PC-3 (cell line): ENCODE data around the gene ST6GALNAC6.

Source experiments
- EZH2 ChIP-seq: fragments of 300-600 bp; sonication (generic); IDR thresholded peaks from one replicate; pipeline ENCODE4 v1.6.1; 2017; ENCODE audit warnings: antibody characterized with exemption, mild to moderate bottlenecking, low read length; ENCODE audit not compliant: unreplicated experiment
- EZH2phosphoT487 ChIP-seq: fragments of 300-600 bp; sonication (generic); IDR thresholded peaks from 2 replicates; pipeline ENCODE4 v1.6.1; 2018; ENCODE audit warnings: mild to moderate bottlenecking, antibody characterized with exemption, low read length, borderline replicate concordance
- TF ChIP-seq, protein P1 (sequence below): fragments of 300-600 bp; sonication (generic); conservative IDR thresholded peaks from 2 replicates; pipeline ENCODE4 v1.5.1; 2017; ENCODE audit warnings: antibody characterized with exemption, low read depth, mild to moderate bottlenecking, low read length

DNA sequence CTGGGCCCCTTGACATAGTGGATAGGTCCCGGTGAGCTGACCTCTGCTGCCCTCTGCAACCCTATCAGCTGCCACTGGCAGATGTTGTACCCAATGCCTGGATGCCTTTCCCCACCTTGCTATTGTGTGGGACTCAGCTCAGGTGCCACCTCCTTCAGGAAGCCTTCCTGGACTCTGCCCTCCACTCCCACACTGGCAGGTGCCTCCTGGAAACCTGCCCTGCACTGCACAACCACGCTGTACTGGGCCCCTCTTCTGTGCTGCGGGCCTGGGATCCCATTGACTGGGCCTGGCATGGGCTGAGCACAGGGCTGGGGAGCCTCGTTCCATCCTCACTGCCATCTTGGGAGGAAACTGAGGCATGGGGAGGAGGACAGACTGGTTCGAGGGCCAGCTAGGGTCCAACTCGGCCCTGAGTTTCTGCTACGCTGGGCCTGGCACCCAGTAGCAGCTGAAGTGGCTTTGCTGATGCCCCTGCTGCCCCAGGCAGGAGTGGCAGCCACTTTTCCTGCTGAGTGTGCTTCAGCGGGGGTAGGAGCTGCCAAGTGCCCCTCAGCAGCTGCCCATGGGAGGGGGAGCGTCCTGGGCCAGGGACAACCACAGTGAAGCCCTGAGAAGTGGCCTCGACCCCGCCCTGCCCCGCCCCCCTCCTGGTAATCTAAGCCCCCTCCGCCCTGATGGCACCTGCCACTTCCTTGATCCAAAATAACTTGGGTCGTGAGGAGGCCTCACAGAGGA, 23.2 kb downstream of the ST6GALNAC6 start:
- TF ChIP-seq EZH2, result no peak
- TF ChIP-seq, protein P1, sequence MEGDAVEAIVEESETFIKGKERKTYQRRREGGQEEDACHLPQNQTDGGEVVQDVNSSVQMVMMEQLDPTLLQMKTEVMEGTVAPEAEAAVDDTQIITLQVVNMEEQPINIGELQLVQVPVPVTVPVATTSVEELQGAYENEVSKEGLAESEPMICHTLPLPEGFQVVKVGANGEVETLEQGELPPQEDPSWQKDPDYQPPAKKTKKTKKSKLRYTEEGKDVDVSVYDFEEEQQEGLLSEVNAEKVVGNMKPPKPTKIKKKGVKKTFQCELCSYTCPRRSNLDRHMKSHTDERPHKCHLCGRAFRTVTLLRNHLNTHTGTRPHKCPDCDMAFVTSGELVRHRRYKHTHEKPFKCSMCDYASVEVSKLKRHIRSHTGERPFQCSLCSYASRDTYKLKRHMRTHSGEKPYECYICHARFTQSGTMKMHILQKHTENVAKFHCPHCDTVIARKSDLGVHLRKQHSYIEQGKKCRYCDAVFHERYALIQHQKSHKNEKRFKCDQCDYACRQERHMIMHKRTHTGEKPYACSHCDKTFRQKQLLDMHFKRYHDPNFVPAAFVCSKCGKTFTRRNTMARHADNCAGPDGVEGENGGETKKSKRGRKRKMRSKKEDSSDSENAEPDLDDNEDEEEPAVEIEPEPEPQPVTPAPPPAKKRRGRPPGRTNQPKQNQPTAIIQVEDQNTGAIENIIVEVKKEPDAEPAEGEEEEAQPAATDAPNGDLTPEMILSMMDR, result no peak
- no peak for TF ChIP-seq EZH2phosphoT487
